Panc1 (cell line): ENCODE data around the gene KAT6B.

Source experiments
- CTCF ChIP-seq: fragments of 450-650 bp; IDR thresholded peaks from 2 replicates; pipeline ENCODE4 v1.5.1; 2017; ENCODE audit warnings: mild to moderate bottlenecking
- POLR2AphosphoS5 ChIP-seq: IDR thresholded peaks from 2 replicates; pipeline ENCODE4 v1.6.1; 2012; ENCODE audit warnings: mild to moderate bottlenecking, low read depth, low read length, moderate library complexity
- SIN3A ChIP-seq: IDR thresholded peaks from 2 replicates; pipeline ENCODE4 v1.6.1; 2012; ENCODE audit warnings: low read depth, mild to moderate bottlenecking, low read length, moderate library complexity, borderline replicate concordance; ENCODE audit not compliant: insufficient read depth

- TF ChIP-seq CTCF, result no peak
- TF ChIP-seq POLR2AphosphoS5, result no peak
- no peak for TF ChIP-seq SIN3A
Observed at GRCh38 chr10:75057680-75058079, 231.3 kb downstream of the KAT6B start.
